Stimulated activated CD4-positive, alpha-beta T cell treated with anti-CD3 and anti-CD28 coated beads, Interleukin-4, amount 100 ng/mL, for 48 hours (primary cell): ENCODE results near the gene RC3H1.

Experiments used
- DNase-seq, 2 donors: peaks; one replicate each; pipeline ENCODE4 v3.0.0-alpha.2; 2020; ENCODE audit warnings: low read depth in 2 of 2

RC3H1 gene

DNA sequence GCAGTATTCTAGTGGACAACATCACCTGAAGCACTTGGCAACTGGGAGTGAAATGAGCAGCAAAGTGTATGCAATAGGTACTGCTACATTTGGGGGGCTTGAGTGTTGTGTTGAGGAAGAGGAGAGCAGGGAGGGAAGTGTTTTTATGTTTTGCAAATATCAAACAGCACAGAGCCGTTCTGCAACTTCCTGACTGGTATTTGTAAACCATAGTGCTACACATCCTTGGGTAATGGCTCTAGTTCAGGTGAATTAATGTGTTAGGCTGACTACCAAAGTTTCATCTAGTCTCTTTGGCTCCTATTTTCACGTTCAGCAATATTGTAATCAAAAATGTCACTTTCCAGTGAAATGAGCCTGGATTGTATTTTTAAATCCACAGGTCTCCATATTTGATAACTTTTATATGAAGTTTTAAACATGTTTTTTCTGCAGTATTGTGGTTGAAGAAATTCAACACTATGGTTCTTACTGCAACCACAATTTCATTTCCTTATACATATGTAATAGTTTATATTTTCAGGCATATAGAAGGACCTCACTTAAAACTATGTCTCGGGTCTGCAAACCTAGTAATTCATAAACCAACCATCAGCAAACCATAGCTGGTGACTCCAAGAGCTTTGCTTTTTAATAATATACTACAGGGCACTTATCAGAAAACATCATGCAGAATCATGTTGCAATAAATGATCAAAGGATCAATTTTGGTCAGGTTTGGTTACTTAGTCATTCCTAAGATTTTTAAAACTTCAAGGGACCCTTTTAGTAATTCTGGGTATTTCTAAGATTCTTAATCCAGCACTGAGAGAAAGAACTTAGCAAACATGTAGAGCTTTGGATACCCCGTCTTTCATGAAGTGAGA lies 135.2 kb downstream of the RC3H1 start:
- DNase-seq, result no peak

DNA sequence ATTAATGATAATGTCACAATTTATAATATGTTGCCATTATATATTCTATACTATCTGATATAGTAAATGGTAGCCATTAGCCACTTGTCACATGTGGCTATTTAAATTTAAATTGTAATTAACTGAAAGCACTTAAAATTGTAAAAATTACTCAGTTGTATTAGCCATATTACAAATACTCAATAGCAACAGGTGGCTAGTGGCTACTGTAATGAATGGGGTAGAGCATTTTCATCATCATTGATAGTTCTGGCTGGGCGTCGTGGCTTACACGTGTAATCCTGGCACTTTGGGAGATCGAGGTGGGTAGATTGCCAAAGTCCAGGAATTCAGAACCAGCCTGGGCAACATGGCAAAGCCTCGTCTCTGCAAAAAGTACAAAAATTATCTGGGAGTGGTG lies 137.5 kb downstream of the RC3H1 start:
- DNase-seq, result no peak
